Suprapubic skin (tissue), 4 donors: ENCODE data around the gene RERE.
"Not testable (repeated sequence)": the region's sequence is repeated elsewhere in the genome, so short reads cannot be mapped to it uniquely, and the experiment has no call there.

Source experiments
- POLR2A ChIP-seq, 2 donors: fragments of 450-650 bp; IDR thresholded peaks; one replicate each; pipeline ENCODE4 v1.6.1; 2017; ENCODE audit warnings: antibody characterized with exemption in 2 of 2, mild to moderate bottlenecking in 2 of 2, moderate library complexity in 2 of 2
- POLR2AphosphoS5 ChIP-seq, 3 donors: sonication (generic); formaldehyde crosslinking; IDR thresholded peaks; one replicate each; pipeline ENCODE4 v1.6.1; 2017; ENCODE audit warnings: antibody characterized with exemption in 3 of 3
- TF ChIP-seq, protein P1 (sequence below), 2 donors: fragments of 200-600 bp in 1 of 2; fragments of 450-650 bp in 1 of 2; sonication (generic) in 1 of 2; IDR thresholded peaks; one replicate each; pipeline ENCODE4 v1.5.1; 2016 to 2019; ENCODE audit warnings: antibody characterized with exemption in 2 of 2, mild to moderate bottlenecking in 1 of 2, moderate library complexity in 1 of 2

DNA sequence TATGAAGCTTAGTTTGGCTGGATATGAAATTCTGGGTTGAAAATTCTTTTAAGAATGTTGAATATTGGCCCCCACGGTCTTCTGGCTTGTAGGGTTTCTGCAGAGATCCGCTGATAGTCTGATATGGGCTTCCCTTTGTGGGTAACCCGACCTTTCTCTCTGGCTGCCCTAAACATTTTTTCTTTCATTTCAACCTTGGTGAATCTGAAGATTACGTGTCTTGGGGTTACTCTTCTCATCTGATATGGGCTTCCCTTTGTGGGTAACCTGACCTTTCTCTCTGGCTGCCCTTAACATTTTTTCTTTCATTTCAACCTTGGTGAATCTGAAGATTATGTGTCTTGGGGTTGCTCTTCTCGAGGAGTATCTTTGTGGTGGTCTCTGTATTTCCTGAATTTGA lies 371.3 kb downstream of the RERE start:
- TF ChIP-seq, protein P1, sequence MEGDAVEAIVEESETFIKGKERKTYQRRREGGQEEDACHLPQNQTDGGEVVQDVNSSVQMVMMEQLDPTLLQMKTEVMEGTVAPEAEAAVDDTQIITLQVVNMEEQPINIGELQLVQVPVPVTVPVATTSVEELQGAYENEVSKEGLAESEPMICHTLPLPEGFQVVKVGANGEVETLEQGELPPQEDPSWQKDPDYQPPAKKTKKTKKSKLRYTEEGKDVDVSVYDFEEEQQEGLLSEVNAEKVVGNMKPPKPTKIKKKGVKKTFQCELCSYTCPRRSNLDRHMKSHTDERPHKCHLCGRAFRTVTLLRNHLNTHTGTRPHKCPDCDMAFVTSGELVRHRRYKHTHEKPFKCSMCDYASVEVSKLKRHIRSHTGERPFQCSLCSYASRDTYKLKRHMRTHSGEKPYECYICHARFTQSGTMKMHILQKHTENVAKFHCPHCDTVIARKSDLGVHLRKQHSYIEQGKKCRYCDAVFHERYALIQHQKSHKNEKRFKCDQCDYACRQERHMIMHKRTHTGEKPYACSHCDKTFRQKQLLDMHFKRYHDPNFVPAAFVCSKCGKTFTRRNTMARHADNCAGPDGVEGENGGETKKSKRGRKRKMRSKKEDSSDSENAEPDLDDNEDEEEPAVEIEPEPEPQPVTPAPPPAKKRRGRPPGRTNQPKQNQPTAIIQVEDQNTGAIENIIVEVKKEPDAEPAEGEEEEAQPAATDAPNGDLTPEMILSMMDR (IDR thresholded peaks at IDR 0.05) = not testable (repeated sequence)
- not testable (repeated sequence) for TF ChIP-seq POLR2AphosphoS5, POLR2A (IDR thresholded peaks at IDR 0.05)
